ENCODE measurements around the gene MUCL3. TPM values are rescaled to one million over a fixed set of nuclear protein-coding genes. Genes with fewer than 3 reads are reported as not detected.
A peak's percentile ranks its signal among the peaks of the same experiment; 100 is the strongest.
"Not testable (repeated sequence)": the region's sequence is repeated elsewhere in the genome, so short reads cannot be mapped to it uniquely, and the experiment has no call there.

Gene MUCL3
- total RNA-seq, 1 donor from 2014 or later, result not detected

DNA sequence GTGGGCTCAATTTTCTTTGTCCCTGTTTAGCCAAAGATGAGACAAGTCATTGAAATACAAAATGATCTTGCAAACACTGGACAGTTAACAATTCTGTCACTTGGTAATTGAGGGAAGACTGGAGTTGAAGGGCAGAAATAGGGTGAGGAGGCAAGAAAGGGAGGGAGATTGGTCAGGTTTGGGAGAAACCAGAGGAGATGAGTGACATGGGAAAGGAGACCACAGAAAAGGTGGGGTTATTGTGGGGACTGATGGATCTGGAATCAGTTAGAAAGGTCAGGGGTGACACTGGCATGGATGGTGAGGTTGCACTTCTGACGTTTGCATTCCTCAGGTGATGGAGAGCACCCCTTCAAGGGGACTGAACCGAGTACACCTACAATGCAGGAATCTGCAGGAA is 32.1 kb upstream of the MUCL3 start:
- DNase-seq (ENCODE audit: low spot score), result no peak
- ATAC-seq, result no peak

GRCh38 chr6:30910473-30910872 is 30.3 kb upstream of the MUCL3 start:
- not testable (repeated sequence) for DNase-seq (ENCODE audit: low spot score)

DNA sequence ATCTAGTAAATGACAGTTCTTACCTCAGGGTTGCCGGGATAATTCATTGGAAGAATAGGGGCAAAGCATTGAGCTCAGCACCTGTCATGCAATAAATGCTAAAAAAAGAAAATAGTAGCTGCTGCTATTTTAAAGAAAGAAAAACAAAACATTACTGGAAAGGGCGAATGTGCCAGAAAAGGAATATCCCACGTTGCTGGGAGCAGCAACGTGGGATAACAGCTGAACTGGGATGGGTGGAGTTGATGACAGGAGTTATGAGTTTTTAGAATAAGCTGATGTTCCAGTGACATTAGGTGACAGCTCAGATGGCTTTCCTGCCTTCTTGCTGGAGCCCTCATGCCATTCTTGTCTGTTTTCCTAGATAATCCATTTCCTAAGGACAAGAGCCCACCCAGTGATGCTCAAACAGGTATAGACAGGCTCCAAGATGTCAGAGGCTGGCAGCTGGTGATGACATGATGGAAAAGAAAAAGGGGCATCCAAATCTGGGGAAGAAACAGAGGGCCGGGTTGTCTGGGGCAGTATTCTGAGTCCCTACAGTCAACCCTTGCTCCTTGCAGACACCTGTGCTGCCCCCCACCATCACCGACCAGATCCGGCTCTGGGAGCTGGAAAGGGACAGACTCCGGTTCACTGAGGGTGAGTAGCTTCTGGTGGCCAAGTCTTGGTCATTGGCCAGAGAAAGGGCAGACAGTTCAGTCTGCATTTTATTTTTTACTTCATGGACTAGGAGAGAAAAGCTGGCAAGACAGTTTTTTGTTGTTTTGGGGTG is 27.8 kb upstream of the MUCL3 start:
- ATAC-seq (peak; percentile 19), DNase-seq (ENCODE audit: low spot score) (peak; percentile 57)

More at GRCh38 chr6:30910473-30910872, 30.3 kb upstream of the MUCL3 start:
- not testable (repeated sequence) for ATAC-seq

GRCh38 chr6:30913721-30914075 is 27.1 kb upstream of the MUCL3 start:
- ATAC-seq (peak; percentile 76), DNase-seq (ENCODE audit: low spot score) (peak; percentile 95)

DNA sequence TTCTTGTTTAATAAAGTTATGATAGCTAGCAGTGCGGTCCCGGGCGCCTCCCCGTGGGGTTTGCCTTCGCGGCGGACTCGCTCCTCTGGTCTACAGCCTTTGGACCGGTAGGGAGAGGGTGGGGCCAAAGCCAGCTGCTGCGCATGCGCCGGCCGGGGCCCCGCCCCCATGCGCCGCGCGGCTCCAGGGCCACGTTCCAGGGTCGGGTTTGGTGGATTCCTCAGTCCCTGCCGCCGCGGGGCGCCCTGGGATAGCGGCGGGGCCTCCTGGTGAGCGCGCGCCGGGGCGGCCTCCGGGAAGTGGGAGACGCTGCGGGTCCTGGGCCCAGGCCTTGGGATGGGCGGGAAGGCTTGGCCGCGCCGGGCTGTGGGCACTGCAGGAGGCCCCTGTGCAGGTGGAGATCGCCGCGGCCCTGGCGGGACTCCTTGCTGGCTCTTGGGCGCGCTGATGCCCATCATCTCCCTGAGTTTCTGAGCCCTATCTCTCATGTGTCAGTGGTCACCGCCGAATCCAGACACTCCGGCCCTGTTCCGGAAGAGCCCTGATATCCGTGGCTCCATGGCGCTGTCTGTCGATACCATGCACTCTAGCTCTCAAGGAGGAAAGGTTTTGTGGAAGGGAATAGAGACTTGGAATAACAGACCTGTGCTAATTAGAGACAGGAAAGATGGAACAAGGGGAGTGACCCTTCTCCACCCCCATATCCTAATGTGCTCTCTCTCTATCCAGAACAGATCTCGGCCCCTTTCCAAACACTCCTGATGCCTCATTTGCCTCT is 26.5 kb upstream of the MUCL3 start, which contains the start of gene VARS2:
Gene VARS2, plus strand, starts transcription at position 163 of the 778 bp plus-strand sequence. Its CDS starts 599 bp downstream, at position 762.
- ATAC-seq (peak; percentile 88), DNase-seq (ENCODE audit: low spot score) (peak; percentile 98)

- ATAC-seq, result no peak
Measured at GRCh38 chr6:30914854-30915590, 25.8 kb upstream of the MUCL3 start.

GRCh38 chr6:30915591-30915946 is 25.2 kb upstream of the MUCL3 start:
- DNase-seq (ENCODE audit: low spot score), result no peak
- peak; percentile 23 for ATAC-seq

More at GRCh38 chr6:30914854-30915590, 25.8 kb upstream of the MUCL3 start:
- no peak for DNase-seq (ENCODE audit: low spot score)

DNA sequence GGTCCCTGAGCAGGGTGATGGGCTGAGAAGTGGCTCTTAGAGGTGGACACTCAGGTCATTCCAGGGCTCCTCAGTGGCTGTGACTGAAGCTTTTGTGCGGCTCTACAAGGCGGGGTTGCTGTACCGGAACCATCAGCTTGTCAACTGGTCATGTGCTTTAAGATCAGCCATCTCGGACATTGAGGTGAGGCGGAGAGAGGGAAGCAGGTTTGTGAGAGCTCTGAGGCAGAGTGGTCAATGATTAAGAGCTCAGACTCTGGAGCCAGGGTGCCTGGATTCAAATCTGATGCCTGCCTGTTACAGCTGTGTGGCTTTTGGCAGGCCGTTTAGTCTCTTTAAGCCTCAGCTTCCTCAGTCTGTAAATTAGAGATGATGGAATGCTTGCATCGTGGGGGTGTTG is 23.7 kb upstream of the MUCL3 start:
- ATAC-seq, result no peak
- DNase-seq (ENCODE audit: low spot score), result no peak

DNA sequence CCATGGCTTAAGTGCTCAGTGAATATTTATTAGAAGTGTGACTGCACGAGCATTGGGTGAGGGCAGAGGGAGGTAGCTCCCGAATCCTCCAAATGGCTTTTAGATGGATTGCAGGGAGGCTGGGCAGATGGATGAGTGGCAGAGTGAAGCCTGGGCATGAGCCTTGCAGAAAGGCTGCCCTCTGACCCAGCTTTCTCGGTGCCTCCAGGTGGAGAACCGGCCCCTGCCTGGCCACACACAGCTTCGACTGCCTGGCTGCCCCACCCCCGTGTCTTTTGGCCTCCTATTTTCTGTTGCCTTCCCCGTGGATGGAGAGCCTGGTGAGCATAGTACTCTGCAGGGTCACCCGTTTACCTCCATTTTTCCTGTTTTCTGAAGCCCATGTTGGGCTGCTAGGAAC is 23.3 kb upstream of the MUCL3 start:
- DNase-seq (ENCODE audit: low spot score) (no peak), ATAC-seq (no peak)

DNA sequence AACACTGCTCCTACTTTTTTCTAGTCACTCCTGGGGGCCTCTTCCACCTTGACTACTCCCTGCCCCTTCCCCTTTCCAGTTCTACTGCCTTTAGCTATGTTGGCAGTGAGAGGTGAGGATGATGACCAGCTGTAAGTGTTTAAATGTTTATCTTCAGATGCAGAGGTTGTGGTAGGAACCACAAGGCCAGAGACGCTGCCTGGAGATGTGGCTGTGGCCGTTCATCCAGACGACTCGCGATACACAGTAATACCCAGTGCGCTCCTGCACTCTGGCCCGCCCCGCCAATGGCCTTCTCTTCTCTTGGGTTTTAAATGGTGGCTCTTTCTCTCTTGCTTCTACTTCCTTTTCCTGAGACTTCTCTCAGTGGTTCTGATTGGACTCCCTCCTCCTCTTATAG is 22.1 kb upstream of the MUCL3 start:
- no peak for DNase-seq (ENCODE audit: low spot score)
- ATAC-seq, result no peak

GRCh38 chr6:30922447-30922852 is 18.3 kb upstream of the MUCL3 start:
- DNase-seq (ENCODE audit: low spot score), result no peak
- no peak for ATAC-seq

GRCh38 chr6:30924040-30924627 is 16.6 kb upstream of the MUCL3 start:
- ATAC-seq; DNase-seq (ENCODE audit: low spot score): not testable (repeated sequence)

GRCh38 chr6:30926644-30927043 is 14.1 kb upstream of the MUCL3 start:
- peak; percentile 47 for ATAC-seq
- no peak for DNase-seq (ENCODE audit: low spot score)

DNA sequence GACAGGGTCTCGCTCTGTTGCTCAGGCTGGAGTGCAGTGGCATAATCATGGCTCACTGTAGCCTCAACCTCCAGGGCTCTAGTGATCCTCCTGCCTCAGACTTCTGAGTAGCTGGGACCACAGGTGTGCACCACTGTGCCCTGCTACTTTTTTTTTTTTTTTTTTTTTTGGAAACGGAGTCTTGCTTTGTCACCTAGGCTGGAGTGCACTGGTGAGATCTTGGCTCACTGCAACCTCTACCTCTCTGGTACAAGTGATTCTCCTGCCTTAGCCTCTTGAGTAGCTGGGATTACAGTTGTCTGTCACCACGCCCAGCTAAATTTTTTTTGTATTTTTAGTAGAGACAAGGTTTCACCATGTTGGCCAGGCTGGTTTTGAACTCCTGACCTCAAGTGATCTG is 13.7 kb upstream of the MUCL3 start:
- ATAC-seq; DNase-seq (ENCODE audit: low spot score): not testable (repeated sequence)

DNA sequence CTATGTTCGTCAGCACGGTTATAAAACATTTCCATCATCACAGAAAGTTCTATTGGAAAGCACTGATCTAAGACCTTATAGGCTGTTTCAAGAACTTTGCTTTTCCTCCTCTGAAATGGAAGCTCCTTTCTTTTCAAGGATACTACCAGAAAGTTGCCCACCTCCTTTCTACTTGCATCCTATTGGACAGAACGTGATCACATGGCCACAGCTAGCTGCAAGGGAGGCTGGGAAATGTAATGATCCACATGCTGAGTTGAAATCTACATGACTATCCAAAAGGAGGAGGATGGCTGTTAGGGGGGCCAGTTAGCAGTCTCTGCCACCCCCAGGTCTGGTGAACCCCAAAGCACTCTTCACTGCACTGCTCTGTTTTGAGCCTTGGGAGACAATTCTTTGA is 12.1 kb upstream of the MUCL3 start:
- DNase-seq (ENCODE audit: low spot score) (no peak), ATAC-seq (no peak)

GRCh38 chr6:30930506-30930905 is 10.3 kb upstream of the MUCL3 start:
- no peak for DNase-seq (ENCODE audit: low spot score)
- no peak for ATAC-seq

- ATAC-seq (no peak), DNase-seq (ENCODE audit: low spot score) (no peak)
Measured at GRCh38 chr6:30931272-30931671, 9.5 kb upstream of the MUCL3 start.

- DNase-seq (ENCODE audit: low spot score), result no peak
- ATAC-seq, result no peak
Measured at GRCh38 chr6:30931969-30932645, 8.7 kb upstream of the MUCL3 start, which contains the start of gene SFTA2. SFTA2 (minus strand) TSS chr6:30932170; CDS start chr6:30932096, 74 bp downstream.

- ATAC-seq, result no peak
Measured at GRCh38 chr6:30932665-30933365, 8.0 kb upstream of the MUCL3 start.

DNA sequence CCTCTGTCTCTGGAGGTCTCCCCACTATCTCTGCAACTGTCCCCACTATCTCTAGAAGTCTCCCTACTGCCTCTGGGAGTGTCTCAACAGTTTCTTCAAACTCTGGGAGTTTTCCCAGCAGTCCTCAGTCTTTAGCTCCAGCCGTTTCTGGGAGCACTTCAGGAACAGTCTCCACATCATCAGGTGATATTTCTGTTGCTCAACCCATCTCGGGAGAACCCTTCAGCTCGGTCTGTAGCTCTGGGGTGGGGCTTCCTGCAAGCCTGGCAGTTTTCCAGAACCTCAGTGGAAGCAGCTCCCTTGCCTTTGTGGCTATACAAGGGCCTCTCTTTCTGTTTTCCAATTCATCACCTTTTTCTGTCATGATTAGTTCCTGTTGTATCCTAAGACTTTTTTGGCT is 5.8 kb upstream of the MUCL3 start:
- no peak for DNase-seq (ENCODE audit: low spot score)
- ATAC-seq, result no peak

More at GRCh38 chr6:30932665-30933365, 8.0 kb upstream of the MUCL3 start:
- DNase-seq (ENCODE audit: low spot score), result no peak
